ENCODE data around the gene RNU2-63P. TPM values are rescaled to one million over a fixed set of nuclear protein-coding genes. Genes with fewer than 3 reads are reported as not detected.

RNU2-63P gene
- total and polyA plus RNA-seq, 2 of the 8 experiments (the other 6 are each of a cell fraction or from before 2014, with no cell fraction given): 6.6 TPM; not detected in 1

DNA sequence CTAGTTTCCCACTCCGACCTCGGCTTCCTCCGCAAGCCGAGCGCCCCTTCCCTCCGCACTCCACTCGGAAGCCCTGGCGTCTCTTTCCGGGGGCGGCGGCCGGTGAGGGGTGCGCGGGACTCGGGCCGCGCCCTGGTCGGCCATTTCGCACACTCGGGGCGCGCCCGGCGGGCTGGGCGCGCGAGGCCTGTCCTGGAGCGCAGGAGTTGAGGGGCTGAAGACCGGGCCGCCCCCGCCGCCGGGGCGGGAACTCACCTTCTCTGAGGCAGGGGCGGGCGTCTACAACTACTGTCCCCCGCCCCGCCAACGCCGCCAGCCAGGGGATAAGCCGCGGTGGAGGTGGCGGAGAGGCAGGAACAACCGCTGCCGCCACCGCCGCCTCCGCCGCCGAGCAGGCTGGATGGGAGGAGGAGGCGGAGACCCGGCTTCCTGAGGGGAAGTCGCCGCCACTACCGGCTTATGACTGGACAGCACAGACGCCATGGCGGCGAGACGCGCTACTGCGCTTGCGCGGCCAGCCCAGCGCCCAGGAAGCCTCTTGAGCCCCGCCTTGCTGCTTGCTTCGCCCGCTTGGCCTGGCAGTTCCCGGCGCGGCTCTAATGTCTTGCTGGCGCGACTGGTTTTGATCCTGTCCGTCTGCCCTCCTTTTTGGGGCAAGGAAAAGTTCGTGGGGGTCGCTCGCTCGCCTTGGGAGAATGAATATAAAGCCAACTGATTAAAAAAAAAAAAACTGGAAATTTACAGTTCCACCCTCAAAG lies 39.2 kb upstream of the RNU2-63P start, which contains the start of gene KRCC1 (continued):
- TF ChIP-seq, protein P1, sequence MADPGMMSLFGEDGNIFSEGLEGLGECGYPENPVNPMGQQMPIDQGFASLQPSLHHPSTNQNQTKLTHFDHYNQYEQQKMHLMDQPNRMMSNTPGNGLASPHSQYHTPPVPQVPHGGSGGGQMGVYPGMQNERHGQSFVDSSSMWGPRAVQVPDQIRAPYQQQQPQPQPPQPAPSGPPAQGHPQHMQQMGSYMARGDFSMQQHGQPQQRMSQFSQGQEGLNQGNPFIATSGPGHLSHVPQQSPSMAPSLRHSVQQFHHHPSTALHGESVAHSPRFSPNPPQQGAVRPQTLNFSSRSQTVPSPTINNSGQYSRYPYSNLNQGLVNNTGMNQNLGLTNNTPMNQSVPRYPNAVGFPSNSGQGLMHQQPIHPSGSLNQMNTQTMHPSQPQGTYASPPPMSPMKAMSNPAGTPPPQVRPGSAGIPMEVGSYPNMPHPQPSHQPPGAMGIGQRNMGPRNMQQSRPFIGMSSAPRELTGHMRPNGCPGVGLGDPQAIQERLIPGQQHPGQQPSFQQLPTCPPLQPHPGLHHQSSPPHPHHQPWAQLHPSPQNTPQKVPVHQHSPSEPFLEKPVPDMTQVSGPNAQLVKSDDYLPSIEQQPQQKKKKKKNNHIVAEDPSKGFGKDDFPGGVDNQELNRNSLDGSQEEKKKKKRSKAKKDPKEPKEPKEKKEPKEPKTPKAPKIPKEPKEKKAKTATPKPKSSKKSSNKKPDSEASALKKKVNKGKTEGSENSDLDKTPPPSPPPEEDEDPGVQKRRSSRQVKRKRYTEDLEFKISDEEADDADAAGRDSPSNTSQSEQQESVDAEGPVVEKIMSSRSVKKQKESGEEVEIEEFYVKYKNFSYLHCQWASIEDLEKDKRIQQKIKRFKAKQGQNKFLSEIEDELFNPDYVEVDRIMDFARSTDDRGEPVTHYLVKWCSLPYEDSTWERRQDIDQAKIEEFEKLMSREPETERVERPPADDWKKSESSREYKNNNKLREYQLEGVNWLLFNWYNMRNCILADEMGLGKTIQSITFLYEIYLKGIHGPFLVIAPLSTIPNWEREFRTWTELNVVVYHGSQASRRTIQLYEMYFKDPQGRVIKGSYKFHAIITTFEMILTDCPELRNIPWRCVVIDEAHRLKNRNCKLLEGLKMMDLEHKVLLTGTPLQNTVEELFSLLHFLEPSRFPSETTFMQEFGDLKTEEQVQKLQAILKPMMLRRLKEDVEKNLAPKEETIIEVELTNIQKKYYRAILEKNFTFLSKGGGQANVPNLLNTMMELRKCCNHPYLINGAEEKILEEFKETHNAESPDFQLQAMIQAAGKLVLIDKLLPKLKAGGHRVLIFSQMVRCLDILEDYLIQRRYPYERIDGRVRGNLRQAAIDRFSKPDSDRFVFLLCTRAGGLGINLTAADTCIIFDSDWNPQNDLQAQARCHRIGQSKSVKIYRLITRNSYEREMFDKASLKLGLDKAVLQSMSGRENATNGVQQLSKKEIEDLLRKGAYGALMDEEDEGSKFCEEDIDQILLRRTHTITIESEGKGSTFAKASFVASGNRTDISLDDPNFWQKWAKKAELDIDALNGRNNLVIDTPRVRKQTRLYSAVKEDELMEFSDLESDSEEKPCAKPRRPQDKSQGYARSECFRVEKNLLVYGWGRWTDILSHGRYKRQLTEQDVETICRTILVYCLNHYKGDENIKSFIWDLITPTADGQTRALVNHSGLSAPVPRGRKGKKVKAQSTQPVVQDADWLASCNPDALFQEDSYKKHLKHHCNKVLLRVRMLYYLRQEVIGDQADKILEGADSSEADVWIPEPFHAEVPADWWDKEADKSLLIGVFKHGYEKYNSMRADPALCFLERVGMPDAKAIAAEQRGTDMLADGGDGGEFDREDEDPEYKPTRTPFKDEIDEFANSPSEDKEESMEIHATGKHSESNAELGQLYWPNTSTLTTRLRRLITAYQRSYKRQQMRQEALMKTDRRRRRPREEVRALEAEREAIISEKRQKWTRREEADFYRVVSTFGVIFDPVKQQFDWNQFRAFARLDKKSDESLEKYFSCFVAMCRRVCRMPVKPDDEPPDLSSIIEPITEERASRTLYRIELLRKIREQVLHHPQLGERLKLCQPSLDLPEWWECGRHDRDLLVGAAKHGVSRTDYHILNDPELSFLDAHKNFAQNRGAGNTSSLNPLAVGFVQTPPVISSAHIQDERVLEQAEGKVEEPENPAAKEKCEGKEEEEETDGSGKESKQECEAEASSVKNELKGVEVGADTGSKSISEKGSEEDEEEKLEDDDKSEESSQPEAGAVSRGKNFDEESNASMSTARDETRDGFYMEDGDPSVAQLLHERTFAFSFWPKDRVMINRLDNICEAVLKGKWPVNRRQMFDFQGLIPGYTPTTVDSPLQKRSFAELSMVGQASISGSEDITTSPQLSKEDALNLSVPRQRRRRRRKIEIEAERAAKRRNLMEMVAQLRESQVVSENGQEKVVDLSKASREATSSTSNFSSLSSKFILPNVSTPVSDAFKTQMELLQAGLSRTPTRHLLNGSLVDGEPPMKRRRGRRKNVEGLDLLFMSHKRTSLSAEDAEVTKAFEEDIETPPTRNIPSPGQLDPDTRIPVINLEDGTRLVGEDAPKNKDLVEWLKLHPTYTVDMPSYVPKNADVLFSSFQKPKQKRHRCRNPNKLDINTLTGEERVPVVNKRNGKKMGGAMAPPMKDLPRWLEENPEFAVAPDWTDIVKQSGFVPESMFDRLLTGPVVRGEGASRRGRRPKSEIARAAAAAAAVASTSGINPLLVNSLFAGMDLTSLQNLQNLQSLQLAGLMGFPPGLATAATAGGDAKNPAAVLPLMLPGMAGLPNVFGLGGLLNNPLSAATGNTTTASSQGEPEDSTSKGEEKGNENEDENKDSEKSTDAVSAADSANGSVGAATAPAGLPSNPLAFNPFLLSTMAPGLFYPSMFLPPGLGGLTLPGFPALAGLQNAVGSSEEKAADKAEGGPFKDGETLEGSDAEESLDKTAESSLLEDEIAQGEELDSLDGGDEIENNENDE (IDR thresholded peaks at IDR 0.05; ENCODE audit: insufficient replicate concordance, low read length): no peak
- no peak for TF ChIP-seq RNF2 (IDR thresholded peaks at IDR 0.05; ENCODE audit: borderline replicate concordance, low read depth, low read length, missing control alignments, poor library complexity, severe bottlenecking)
- no peak for TF ChIP-seq RAD21 (IDR thresholded peaks at IDR 0.05 in 1 of 2, conservative IDR thresholded peaks at IDR 0.05 in 1 of 2; ENCODE audit: low read depth in 2 of 2, low read length in 2 of 2)
- peak; percentile 76; the same call in 1 of the 2 replicates for TF ChIP-seq TAF1 (IDR thresholded peaks at IDR 0.05; ENCODE audit: low read depth, low read length)
- peak; percentile 35; the same call in 1 of the 2 replicates for TF ChIP-seq CREB1 (IDR thresholded peaks at IDR 0.05)
- peak; percentile 64 for TF ChIP-seq NRF1 (IDR thresholded peaks at IDR 0.05; ENCODE audit: low read depth, low read length)
- no peak for TF ChIP-seq FOSL1 (IDR thresholded peaks at IDR 0.05; ENCODE audit: insufficient read depth, low read depth, low read length)
- TF ChIP-seq, protein P2, sequence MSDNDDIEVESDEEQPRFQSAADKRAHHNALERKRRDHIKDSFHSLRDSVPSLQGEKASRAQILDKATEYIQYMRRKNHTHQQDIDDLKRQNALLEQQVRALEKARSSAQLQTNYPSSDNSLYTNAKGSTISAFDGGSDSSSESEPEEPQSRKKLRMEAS (IDR thresholded peaks at IDR 0.05): 0 out of 2 replicates have a peak, but pooled peaks have one; percentile 1

Measured in H1 (cell line).